ENCODE data around the gene HPSE2.

Gene HPSE2

DNA sequence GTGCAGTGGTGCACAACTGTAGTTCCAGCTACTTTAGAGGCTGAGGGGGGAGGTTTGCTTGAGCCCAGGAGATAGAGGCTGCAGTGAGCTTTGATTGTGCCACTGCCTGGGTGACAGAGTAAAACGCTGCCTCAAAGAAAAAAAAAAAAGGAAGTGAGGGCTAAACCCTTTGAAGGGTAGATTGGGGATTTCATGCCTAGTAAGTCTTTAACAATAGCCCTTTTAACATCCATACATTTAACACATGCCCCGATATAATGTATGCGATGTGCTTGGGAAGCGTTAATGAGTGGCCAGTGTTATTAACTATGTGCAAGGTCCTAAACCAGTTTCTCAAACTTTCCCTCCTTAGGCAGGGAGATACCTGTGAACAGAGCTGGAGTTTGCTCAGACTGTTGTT lies 559.8 kb downstream of the HPSE2 start:
- DNase-seq (ENCODE audit: low spot score): no peak

- no peak for DNase-seq (ENCODE audit: low spot score)
Observed at GRCh38 chr10:98673171-98673782, 562.4 kb downstream of the HPSE2 start.

DNA sequence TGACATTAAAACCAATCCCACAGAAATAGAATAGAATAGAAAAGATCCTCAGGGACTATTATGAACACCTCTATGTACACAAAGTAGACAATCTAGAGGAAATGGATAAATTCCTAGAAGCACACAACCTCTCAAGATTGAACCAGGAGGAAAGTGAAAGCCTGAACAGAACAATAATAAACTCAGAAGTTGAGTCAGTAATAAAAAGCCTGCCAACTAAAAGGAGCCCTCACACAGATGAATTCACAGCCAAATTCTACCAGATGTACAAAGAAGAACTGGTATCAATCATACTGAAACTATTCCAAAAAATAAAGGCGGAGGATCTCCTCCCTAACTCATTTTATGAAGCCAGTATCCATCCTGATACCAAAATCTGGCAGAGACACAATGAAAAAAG lies 568.6 kb downstream of the HPSE2 start:
- no peak for DNase-seq (ENCODE audit: low spot score)

DNA sequence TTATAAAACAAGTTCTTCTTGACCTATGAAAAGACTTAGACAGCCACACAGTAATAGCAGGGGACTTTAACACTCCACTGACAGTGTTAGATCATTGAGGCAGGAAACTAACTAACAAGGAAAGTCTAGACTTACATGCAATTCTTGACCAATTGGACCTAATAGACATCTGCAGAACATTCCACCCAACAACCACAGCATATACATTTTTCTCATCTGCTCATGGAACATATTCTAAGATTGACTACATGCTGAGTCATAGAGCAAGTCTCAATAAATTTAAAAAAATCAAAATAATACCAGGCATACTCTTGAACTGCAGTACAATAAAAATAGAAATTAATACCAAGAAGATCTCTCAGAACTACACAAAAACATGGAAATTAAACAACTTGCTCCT lies 569.4 kb downstream of the HPSE2 start:
- DNase-seq (ENCODE audit: low spot score): no peak

GRCh38 chr10:98664329-98665042 lies 571.2 kb downstream of the HPSE2 start:
- peak; percentile 45 for DNase-seq (ENCODE audit: low spot score)

GRCh38 chr10:98659951-98660350 lies 575.7 kb downstream of the HPSE2 start:
- DNase-seq (ENCODE audit: low spot score): no peak

DNA sequence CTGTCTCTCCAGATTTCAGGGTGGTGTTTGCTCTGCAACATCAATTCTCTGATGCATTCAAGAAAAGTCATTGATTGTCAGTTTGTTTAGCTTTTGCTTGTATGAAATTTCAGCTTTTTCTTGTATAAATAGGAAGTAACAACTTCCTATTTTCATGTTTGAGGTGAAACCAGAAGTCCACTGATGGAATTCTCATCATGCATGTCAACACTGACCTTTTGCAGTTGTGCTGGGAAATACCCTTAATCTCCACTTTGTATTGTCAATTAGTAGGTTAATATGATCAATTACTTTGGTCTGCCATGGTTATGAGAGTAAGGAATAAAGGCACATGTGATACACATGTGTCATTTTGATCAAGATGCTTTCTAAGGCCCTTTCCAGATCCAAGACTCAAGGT lies 580.2 kb downstream of the HPSE2 start:
- no peak for DNase-seq (ENCODE audit: low spot score)

GRCh38 chr10:98649170-98649569 lies 586.5 kb downstream of the HPSE2 start:
- DNase-seq (ENCODE audit: low spot score): no peak

GRCh38 chr10:98646998-98647917 lies 588.4 kb downstream of the HPSE2 start:
- no peak for DNase-seq (ENCODE audit: low spot score)

- DNase-seq (ENCODE audit: low spot score): no peak
Observed at GRCh38 chr10:98644466-98644865, 591.2 kb downstream of the HPSE2 start.

DNA sequence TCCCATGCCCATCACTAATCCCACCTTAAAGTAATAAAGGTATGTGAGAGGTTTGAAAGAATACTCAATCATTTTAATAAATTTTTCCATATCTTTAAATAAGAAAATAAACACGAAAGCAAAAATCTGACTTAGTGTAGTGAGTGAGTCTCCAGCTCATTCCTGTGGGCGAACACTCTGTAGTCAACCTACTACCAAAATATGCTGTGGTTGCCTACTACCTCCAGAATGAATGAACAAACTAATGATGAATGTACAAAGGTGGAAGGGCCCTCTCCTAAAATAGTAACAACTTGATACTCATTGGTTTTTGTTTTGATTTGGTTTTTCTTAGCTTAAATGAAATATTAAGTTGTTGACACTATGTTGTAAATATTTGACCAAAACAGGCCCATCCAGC lies 593.4 kb downstream of the HPSE2 start:
- DNase-seq (ENCODE audit: low spot score): no peak

- DNase-seq (ENCODE audit: low spot score): no peak
Observed at GRCh38 chr10:98638920-98639319, 596.7 kb downstream of the HPSE2 start.

DNA sequence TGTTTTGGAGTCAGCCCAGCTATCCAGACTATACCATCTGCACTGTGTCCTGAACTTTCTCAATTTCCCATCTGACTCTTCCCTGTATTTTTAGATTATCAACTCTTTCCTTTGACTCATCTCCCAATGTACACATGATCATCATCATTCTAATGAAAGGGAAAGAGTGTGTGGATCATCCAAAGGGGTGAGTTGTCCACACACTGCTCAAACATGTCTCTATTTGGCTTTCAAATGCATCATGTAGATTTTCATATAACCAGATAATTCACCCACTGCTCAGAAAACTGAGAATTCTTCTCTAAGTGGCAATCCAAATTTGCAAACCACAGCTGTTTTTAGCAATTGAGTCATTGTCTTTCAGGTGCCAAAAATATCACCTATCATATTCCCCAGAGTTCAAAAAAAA lies 598.7 kb downstream of the HPSE2 start:
- DNase-seq (ENCODE audit: low spot score): no peak

DNA sequence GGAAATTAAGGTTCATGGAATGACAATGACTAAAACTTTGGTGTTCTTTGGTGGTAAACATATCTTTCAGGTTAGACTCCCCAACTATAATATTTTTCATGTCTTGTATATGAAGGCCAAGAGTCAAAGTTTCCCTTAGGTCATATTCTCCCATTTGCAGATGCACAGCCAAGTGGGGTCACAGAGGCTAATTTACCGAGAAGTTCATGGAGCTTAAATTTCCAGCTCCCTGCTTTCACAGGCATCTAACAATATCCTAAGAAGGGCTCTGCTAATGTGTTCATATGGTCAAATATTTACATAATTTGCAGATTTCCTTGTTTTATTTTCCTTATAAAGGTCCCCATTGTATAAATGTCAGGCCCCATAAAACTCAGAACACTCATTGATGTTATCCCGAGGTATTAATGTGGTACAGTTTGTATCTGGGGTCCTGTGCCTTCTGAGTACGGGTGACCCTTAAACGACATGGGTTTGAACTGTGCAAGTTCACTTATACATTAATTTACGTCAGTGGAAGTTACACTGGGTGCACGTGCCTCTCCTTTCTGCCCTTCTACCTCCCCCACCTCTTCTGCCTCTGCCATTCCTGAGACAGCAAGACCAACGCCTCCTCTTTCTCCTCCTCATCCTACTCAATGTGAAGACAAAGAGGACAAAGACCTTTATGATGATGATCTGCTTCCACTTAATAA lies 603.0 kb downstream of the HPSE2 start:
- no peak for DNase-seq (ENCODE audit: low spot score)

DNA sequence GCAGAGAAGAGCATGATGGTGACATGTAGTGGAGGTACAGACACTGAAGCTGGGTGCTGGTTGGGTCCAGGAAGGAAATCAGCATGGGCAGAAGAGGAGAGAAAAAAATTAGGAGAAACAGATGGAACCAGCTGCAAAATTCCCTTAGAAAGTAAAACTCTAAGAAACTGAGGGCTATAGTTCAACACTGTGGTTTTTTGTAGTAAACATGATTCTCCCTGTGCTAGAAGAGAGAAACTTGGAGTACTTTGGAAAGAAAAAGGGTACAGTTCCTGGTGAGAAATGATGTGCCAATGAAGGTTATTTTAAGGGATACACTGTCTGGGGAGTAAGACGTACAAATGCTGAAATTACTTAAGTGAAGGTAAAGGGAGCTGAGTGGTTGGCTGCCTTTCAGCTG lies 607.4 kb downstream of the HPSE2 start:
- DNase-seq (ENCODE audit: low spot score): no peak

DNA sequence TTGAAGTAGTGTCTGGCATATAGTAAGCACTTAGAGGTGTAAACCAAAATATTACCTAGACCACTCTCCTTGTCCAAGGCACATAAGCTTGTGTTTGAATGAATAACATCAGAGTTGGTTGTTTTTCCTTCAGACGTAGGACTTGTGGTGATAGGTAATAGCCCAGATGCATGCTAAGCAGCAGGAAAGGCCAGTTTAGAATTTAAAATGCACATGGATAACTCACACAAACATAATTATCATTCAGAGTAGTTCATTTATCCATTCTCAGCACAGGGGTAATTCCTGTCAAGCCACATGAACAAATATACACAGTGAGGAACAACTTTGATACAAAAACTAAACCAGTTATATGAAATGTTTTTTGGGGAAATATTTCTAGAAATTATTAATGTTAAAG lies 607.9 kb downstream of the HPSE2 start:
- DNase-seq (ENCODE audit: low spot score): no peak

GRCh38 chr10:98624963-98625362 lies 610.7 kb downstream of the HPSE2 start:
- no peak for DNase-seq (ENCODE audit: low spot score)

DNA sequence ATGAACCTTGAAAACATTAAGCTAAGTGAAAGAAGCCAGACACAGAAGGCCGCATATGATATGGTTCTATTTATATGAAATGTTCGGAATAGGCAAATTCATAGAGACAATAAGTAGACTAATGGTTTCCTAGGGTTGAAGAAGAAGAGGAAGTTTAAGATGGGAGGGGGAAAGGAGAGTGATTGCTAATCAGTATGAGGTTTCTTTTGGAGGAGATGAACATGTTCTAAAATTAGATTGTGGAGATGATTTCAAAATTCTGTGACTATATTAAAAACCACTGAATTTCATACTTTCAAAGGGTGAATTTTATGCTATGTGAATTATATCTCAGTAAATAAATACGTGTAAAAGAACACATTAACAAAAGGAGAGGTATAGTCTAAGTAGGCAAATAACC lies 612.5 kb downstream of the HPSE2 start:
- no peak for DNase-seq (ENCODE audit: low spot score)

DNA sequence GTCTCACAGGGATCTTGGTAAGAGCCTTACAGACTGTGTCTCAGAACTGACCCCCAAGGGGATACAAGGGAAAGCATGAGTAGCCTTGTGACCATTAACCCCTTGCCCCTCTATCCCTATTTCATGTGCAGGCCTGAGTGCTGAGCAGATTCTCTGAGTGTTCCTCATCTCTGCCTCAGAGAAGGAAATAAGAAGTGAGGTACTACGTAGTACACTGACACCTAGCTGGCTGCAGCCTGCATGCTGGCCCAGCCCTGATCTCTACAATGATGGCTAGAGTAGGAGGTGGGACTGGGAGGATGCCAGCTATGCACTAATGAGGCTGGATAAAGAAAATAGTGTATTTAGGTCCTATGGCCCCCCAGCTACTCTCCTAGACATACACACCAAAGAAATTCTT lies 614.0 kb downstream of the HPSE2 start:
- no peak for DNase-seq (ENCODE audit: low spot score)

DNA sequence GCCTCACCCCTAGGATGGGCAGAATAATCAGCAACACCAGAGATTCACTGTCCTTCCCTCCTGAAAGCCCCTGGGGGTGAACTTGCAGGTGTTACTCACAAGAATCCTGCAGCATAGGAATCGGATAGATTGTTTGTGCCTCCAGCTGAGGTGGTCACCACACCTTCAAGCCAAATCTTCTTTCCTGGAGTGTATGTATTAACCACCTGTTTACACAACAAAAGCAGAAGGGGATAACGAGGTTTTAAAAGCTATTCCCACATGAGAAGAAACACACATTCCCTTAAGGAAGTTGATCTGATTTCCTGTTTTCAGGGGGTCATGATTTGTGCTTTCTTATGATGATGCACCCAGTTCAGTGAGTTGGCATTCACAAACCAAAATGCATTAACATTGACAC lies 615.1 kb downstream of the HPSE2 start:
- DNase-seq (ENCODE audit: low spot score): no peak

DNA sequence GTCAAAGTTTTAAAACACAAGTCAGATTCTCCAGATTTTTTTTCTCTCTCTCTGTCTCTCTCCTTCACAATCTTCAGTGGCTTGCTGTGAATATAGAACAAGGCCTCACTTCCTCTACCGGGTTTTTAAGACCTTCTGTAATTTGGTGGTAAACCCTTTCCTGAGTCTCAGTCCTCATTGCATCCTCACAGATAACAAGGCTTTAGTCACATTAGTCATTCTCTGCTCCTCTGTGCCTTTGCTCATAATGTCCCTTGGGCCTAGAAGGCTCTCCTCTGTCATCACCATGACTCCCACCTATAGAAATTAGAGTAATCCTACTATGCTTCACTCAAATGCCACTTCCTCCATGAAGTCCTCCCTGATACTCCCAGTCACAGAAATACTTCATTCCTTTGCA lies 616.2 kb downstream of the HPSE2 start:
- DNase-seq (ENCODE audit: low spot score): no peak

DNA sequence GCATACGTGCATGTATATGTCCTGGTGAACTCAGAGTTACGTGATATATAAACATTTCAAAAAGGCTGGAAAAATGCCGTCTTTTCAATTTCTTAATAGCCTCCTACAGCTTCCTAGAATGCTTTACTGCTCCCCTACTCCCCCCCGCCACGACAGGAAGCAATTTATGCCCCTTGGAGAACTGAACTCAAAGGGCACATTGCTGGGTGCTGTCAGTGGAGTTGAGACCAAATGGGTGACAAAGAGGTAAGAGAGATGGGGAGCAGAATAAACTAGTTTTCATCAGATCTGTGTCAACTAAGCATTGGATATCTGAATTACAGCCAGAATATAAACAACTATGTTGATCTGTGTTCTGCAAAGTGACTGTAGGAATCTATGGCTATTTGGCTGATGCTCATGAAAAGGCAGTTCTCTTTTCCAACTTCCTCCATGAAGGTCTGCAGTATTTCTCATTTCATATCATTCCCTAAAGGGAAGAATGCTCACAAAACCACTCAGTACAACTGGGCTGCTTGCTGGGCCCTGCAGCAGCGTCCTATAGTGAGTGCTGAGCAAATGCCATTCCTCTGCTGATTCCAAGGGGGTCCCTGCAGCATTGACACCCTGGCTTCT lies 617.6 kb downstream of the HPSE2 start:
- no peak for DNase-seq (ENCODE audit: low spot score)
